Measurements from ENCODE around the gene HCFC1.

The HCFC1 gene

DNA sequence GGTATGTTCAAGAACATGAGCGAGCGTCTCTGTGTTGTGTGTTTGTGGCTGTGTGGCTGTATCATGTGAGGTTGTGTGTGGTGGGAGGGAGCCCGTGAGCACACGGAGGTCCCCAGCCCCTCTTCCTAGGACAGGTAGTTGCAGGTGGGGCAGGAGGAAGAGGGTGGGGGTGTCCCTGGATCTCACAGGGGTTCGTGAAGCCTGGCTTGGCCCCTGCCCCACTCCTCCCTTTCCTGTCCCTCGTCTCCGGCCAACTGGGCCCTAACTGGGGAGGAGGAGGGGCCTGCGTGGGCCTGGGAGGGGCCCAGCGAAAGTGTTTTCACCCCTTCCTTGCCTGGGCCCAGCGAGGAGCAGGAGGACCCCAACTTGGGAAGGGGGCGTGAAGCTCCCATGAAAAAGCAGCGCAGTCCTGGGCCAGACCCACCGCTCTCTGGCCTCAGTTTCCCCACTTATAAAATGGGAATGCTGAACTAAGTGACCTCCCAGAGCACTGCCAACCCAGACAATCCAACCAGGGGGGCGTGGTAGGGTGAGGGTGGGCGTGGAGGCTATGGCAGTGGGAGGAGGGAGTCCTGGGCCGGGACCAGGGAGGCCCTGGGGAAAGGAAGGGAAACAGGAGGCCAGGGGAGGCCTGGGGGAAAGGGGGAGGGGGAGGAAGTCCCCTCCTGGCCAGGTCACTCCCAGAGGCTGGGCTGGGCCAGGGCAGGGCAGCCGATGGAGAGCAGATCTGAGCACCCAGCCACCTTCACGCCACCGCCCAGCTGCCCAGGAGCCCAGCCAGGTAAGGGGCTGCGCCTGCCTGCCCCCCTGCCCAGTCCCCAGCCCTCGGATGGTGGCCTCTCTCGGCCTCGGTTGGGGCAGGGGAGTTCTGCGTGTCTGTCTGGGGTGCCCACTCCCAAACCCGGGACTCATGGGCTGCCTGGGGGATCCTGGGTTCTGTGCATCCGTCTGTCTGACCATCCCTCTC, 67.3 kb downstream of the HCFC1 start, which contains the start of gene AVPR2:
Gene AVPR2, plus strand, starts transcription at position 683 of the 967 bp plus-strand sequence. CDS start 473 bp downstream, outside the sequence.
- no peak for DNase-seq (ENCODE audit: low read depth, low spot score)
- CTCF ChIA-PET, result no interaction called here
- TF ChIP-seq, protein P1, sequence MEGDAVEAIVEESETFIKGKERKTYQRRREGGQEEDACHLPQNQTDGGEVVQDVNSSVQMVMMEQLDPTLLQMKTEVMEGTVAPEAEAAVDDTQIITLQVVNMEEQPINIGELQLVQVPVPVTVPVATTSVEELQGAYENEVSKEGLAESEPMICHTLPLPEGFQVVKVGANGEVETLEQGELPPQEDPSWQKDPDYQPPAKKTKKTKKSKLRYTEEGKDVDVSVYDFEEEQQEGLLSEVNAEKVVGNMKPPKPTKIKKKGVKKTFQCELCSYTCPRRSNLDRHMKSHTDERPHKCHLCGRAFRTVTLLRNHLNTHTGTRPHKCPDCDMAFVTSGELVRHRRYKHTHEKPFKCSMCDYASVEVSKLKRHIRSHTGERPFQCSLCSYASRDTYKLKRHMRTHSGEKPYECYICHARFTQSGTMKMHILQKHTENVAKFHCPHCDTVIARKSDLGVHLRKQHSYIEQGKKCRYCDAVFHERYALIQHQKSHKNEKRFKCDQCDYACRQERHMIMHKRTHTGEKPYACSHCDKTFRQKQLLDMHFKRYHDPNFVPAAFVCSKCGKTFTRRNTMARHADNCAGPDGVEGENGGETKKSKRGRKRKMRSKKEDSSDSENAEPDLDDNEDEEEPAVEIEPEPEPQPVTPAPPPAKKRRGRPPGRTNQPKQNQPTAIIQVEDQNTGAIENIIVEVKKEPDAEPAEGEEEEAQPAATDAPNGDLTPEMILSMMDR (IDR thresholded peaks at IDR 0.05; ENCODE audit: insufficient read depth, low read length, missing control alignments), result no peak
- no peak within 1 kb of the TSS for H3K4me3 ChIP-seq (ENCODE audit: low read depth, low read length)
- POLR2A ChIA-PET, result no interaction called here

DNA sequence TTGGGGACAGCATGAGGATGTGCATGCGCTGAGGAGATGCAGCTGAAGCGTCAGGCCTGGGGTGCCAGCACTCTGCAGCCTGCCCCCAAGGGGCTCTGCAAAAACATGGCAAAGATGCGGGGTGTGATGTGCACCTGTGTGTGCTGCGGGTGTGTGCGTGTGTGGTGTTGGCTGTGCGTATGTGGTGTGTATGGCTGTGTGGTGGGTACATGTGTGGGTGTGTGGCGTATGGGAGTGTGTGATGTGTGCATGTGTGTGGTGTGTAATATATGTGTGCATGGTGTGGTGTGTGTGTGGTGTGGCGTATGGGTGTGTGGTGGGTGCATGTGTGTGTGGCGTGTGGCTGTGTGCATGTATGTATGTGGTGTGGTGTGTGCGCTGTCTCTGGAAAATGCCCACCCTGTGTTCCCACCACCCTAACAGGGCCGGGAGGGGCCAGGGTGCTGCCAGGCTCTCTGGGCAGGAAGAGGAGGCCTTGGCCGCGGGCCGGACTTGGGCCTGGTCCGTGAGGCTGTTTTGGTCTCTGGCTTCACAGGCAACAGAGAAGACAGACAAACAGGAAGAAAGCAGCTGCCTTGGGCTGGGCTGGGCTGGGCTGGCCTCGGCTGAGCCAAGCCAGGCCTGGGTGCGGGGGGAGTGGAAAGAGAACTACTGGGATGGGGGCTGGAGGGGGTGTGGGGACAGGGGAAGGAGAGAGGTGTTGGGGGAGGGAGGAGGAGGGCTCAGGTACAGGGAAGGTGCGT, 68.2 kb downstream of the HCFC1 start:
- ChIA-PET POLR2A (no interaction called here), CTCF (no interaction called here)
- TF ChIP-seq, protein P1 (IDR thresholded peaks at IDR 0.05; ENCODE audit: insufficient read depth, low read length, missing control alignments), result no peak
- no peak overlapping the region for H3K4me3 ChIP-seq (ENCODE audit: low read depth, low read length)
- no peak for DNase-seq (ENCODE audit: low read depth, low spot score)

DNA sequence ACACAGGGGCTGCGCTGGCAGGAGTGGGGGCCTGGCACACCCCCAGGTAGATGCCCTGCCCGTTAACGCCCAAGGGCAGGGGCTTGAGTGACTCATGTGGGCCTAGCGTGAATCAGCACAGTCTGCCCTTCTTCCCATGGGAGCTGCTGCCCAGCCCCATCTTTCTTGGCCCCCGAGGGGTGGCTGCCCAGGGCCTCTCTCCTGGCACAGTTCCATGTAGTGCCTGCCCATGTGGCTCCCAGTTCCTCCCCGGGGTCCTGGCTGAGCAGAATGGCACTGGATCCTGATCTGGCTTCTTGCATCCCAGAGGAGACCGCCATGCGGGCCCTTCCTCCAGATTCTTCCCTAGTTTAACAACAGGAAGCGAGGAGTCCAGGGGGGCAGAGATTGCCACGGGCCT, 69.2 kb downstream of the HCFC1 start:
- TF ChIP-seq, protein P1 (IDR thresholded peaks at IDR 0.05; ENCODE audit: insufficient read depth, low read length, missing control alignments), result no peak
- ChIA-PET CTCF (no interaction called here), POLR2A (no interaction called here)
- H3K4me3 ChIP-seq (ENCODE audit: low read depth, low read length), result no peak overlapping the region
- DNase-seq (ENCODE audit: low read depth, low spot score), result no peak

DNA sequence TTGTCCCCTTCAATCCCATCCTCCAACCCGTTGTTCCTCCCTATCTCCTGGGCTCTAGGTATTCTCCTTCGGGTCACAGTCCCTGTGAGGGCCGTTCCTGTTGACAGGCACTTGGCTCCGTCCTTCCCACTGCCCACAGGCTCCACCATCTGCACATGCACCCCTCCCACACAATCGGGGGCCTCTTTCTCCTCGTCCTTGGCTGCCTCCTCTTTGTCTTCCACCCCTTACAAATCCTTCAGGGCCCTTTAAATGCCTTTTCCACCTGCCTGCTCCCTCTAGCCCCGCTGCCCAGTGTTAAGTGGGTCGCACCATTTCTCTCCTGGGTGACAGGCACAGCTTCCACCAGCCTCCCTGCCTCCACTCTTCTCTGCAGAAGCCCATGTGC, 69.9 kb downstream of the HCFC1 start:
- ChIA-PET POLR2A (no interaction called here), CTCF (no interaction called here)
- no peak overlapping the region for H3K4me3 ChIP-seq (ENCODE audit: low read depth, low read length)
- no peak for DNase-seq (ENCODE audit: low read depth, low spot score)
- TF ChIP-seq, protein P1 (IDR thresholded peaks at IDR 0.05; ENCODE audit: insufficient read depth, low read length, missing control alignments), result no peak

DNA sequence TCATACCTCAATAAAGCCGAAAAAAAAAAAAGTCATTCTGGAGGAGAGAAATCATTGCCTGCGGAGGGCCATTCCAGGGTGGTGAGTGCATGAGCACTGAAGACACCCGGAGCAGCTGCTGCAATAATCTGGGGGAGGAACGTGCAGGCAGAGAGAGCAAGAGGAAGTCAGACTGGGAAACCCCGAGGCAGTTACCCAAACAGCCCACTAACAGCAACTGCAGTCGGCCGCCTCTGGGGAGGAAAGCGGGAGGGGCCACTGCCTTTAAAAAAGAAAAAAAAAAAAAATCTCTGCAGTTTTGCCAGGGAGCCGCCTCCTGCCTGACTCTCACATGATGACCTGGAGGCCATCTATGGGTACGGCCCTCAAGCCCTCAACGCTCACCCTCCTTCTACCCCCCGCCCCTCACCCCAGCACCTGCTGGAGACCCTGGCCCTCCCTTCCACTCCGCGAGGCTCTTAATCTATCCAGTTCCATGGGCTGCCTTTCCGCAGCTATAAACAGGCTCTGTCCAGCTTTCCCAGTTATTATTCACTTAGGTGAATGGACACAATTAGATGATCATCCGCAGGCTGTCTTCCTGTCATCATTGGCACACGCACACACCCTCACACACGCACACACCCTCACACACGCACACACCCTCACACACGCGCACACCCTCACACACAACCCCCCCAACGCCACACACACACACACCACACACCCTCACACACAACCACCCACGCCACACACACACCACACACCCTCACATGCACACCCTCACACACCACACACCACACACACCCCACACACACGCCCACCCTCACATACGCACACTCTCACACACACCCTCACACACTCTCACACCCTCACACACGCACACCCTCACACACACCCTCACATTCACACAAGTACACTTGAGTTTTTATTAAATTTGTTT, 70.5 kb downstream of the HCFC1 start:
- ChIA-PET CTCF (no interaction called here), POLR2A (no interaction called here)
- H3K4me3 ChIP-seq (ENCODE audit: low read depth, low read length), result no peak overlapping the region
- peak; percentile 55 for DNase-seq (ENCODE audit: low read depth, low spot score)
- TF ChIP-seq, protein P1 (IDR thresholded peaks at IDR 0.05; ENCODE audit: insufficient read depth, low read length, missing control alignments), result no peak
